Measurements from ENCODE around the gene MDP1. TPM values are rescaled to one million over a fixed set of nuclear protein-coding genes. Genes with fewer than 3 reads are reported as not detected.
"Not testable (repeated sequence)": the region's sequence is repeated elsewhere in the genome, so short reads cannot be mapped to it uniquely, and the experiment has no call there.

Gene MDP1
- total RNA-seq, 1 experiment from 2014 or later, result 23.5 TPM

DNA sequence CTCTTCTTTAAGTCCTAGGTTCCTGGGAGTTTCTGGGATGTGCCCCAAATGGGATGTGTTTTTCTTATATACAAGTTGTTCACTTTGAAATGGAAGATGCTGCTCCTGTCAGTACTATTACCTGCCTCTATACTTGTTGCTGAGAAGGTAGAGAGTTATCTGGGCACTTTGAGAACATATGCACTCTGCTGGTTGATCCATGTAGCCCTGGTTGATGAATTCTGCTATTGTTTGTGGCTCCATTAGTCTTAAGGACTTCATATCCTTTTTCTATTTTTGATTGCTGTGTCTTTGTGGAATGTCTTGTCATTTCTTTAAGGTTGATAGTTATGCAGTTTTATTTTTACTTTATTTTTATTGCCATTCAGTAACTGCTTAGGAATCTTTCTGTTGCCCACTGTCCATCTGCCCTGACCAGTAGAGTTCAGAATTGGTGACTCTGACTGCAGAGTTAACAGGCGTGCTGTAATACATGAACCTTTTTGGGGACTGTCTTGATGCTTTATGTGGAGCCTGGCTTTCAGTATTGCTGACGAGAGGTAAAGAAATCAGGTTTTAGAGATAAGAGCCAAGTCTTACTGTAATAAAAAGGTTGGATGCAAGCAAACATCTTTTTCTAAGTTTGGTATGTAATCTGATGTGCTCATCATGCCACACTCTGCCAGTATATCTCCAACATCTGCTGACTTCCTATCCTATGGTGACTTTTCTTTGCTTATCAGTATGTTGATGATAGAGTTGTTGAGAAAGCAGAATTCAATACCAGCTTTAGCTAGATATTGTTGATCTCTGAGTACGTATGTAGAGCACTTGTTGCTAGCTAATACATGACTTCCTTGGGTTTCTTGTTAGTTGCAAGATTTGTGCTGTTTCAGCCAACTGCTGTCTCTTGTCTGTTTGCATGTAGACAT, 18.5 kb upstream of the MDP1 start:
- in situ Hi-C loops (cut with HindIII; ENCODE audit: low pct_unique_long_range_greater_than_20kb, low sequenced_read_pairs), result no loop called here

GRCh38 chr14:24233538-24233866, 17.6 kb upstream of the MDP1 start:
- in situ Hi-C loops (cut with HindIII; ENCODE audit: low pct_unique_long_range_greater_than_20kb, low sequenced_read_pairs), result no loop called here
- no peak for DNase-seq (ENCODE audit: low read depth)

More for the DNA sequence above, 18.5 kb upstream of the MDP1 start:
- no peak for DNase-seq (ENCODE audit: low read depth)

GRCh38 chr14:24232645-24233537, 17.0 kb upstream of the MDP1 start, which contains the start of gene GMPR2:
Gene GMPR2 (plus strand): TSS chr14:24232929. CDS start chr14:24233254, 325 bp downstream.
- DNase-seq (ENCODE audit: low read depth), result no peak
- in situ Hi-C loops (cut with HindIII; ENCODE audit: low pct_unique_long_range_greater_than_20kb, low sequenced_read_pairs), result no loop called here

GRCh38 chr14:24232121-24232644, 16.3 kb upstream of the MDP1 start, which contains the start of gene NEDD8:
Gene NEDD8 (minus strand): TSS chr14:24232367. CDS start chr14:24232267, 100 bp downstream.
- in situ Hi-C loops (cut with HindIII; ENCODE audit: low pct_unique_long_range_greater_than_20kb, low sequenced_read_pairs), result no loop called here
- peak; percentile 87 for DNase-seq (ENCODE audit: low read depth)

GRCh38 chr14:24231263-24232120, 15.6 kb upstream of the MDP1 start:
- DNase-seq (ENCODE audit: low read depth), result no peak
- in situ Hi-C loops (cut with HindIII; ENCODE audit: low pct_unique_long_range_greater_than_20kb, low sequenced_read_pairs), result no loop called here

DNA sequence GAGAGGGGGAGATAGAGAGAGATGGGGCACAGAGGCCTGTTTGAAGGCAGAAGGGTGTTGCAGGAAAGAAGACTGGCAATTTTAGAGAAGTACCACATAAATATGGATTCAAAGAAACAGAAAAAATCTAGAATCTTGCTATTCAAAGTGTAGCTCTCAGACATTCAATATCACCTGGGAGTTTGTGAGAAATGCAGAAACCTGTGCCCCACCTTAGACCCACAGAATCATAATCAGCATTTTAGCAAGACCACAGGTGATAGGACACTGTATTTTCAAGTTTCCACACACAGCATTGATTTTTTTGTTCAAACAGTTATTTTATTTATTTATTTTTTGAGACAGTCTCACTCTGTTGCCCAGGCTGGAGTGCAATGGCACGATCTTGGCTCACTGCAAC, 13.0 kb upstream of the MDP1 start:
- in situ Hi-C loops (cut with HindIII; ENCODE audit: low pct_unique_long_range_greater_than_20kb, low sequenced_read_pairs), result no loop called here
- DNase-seq (ENCODE audit: low read depth), result no peak

- in situ Hi-C loops (cut with HindIII; ENCODE audit: low pct_unique_long_range_greater_than_20kb, low sequenced_read_pairs), result no loop called here
- no peak for DNase-seq (ENCODE audit: low read depth)
Observed at GRCh38 chr14:24226473-24226872, 10.6 kb upstream of the MDP1 start.

- no peak for DNase-seq (ENCODE audit: low read depth)
- in situ Hi-C loops (cut with HindIII; ENCODE audit: low pct_unique_long_range_greater_than_20kb, low sequenced_read_pairs), result no loop called here
Observed at GRCh38 chr14:24224618-24225071, 8.8 kb upstream of the MDP1 start.

DNA sequence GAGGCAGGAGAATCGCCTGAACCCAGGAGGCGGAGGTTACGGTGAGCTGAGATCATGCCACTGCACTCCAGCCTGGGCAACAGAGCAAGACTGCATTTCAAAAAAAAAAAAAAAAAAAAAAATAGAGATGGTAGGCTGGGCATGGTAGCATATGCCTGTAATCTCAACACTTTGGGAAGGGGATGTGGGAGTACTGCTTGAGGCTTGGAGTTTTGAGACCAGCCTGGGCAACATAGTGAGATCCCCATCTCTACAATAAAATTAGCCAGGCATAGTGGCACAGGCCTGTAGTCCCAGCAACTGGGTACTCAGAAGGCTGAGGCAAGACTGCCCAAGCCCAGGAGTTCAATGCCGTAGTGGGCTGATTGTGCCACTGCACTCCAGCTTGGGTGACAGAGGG, 7.1 kb upstream of the MDP1 start:
- DNase-seq (ENCODE audit: low read depth); in situ Hi-C loops (cut with HindIII; ENCODE audit: low pct_unique_long_range_greater_than_20kb, low sequenced_read_pairs): not testable (repeated sequence)

DNA sequence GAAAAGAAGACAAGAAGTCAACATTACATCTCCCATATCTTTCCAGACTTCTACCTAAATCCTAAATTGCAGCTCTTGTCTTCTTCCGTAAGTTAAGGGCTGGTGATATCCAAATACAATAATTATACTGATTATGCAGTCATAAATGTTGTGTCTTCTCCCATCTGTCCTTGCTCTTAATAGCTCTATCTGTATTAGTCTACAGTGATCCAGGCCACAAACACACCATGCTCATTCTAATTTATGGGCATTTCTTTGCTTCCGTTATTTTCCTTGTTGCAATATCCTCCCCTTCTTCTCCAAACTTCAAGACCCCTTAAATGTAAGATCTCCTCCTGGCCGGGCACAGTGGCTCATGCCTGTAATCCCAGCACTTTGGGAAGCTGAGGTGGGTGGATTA, 3.7 kb upstream of the MDP1 start:
- no peak for DNase-seq (ENCODE audit: low read depth)
- in situ Hi-C loops (cut with HindIII; ENCODE audit: low pct_unique_long_range_greater_than_20kb, low sequenced_read_pairs), result no loop called here

DNA sequence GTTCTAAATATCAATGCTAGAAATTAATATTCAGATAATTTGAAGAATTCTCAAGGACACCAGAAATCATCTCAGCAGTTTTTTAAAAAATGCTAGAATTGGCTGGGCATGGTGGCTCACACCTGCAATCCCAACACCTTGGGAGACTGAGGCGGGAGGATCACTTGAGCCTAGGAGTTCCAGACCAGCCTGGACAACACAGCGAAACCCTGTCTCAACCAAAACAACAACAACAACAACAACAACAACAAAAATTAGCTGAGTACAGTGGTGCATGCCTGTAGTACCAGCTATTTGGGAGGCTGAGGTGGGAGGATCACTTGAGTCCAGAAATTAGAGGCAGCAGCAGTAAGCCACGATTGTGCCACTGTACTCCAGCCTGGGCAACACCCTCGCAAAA, 3.2 kb upstream of the MDP1 start:
- in situ Hi-C loops (cut with HindIII; ENCODE audit: low pct_unique_long_range_greater_than_20kb, low sequenced_read_pairs), result no loop called here
- DNase-seq (ENCODE audit: low read depth), result no peak

GRCh38 chr14:24216876-24217275, 1.0 kb upstream of the MDP1 start:
- DNase-seq (ENCODE audit: low read depth); in situ Hi-C loops (cut with HindIII; ENCODE audit: low pct_unique_long_range_greater_than_20kb, low sequenced_read_pairs): not testable (repeated sequence)

GRCh38 chr14:24216345-24216699, 456 bp upstream of the MDP1 start:
- no peak for DNase-seq (ENCODE audit: low read depth)
- in situ Hi-C loops (cut with HindIII; ENCODE audit: low pct_unique_long_range_greater_than_20kb, low sequenced_read_pairs), result no loop called here

- DNase-seq (ENCODE audit: low read depth), result no peak
- in situ Hi-C loops (cut with HindIII; ENCODE audit: low pct_unique_long_range_greater_than_20kb, low sequenced_read_pairs), result no loop called here
Observed at GRCh38 chr14:24213866-24214662, 1.8 kb downstream of the MDP1 start.

DNA sequence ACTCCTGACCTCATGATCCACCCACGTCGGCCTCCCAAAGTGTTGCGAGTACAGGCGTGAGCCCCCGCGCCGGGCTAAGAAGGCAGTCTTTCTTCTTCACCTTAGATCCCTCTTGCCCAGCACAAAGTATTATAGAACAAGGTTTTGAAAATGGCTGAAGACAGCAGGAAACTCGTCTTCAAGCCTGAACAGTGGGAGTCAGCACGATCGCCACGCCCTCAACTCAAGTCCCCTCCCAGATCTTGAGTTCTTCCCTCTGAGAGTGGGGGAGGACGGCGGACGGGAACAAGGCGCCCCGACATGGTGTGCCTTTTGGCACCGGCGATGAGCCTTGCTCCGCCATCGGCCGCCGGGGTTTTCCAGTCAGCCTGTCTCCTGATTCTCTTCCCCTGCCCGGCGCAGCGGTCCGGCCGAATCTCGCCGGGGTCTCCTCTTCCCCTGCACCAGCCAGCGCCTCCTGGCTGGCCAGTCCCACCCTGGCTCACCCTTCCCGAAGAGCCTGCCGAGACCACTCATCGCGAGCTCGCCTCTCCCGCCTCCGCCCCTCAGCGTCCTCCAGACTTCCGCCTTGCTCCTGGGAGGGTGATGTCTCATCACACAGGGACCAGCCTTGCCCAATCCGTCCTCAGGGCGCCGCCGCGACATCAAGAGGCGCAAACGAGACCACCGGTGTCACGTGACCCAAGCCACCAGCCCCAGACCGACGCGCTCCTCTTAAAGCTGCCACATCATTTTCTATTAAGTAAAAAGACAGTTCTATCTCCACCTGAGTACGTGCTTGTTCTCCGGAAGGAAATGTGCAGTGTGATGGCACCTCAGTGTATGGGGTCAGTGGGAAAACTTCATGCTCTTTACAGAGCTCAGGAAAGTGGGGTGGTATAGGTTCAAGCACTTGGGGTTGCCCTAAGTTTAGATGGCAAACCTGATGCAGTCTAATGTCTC, 2.7 kb downstream of the MDP1 start, which contains the start of gene CHMP4A:
Gene CHMP4A (minus strand): TSS at position 565 of the 942 bp plus-strand sequence. CDS start 49 bp downstream, at position 516.
- in situ Hi-C loops (cut with HindIII; ENCODE audit: low pct_unique_long_range_greater_than_20kb, low sequenced_read_pairs), result no loop called here
- DNase-seq (ENCODE audit: low read depth), result peak; percentile 97

DNA sequence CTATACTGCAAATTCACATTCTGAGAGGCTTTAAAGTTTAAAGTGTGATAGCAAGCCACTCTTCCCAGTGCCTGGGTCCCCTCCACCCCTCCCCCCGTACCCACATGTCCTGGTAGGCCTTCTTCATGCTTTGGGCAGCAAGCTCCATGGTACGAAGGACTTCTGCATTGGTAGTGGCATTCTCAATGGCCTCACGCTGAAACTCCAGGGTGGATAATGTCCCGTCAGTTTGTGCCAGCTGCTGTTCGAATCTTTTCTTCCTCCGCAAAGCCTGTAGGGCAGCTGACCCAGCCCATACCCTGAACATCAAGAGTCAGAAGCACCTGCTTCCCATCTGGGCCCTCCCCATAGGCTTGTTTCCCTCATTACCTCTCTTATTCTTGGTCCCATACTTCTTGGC, 4.6 kb downstream of the MDP1 start:
- DNase-seq (ENCODE audit: low read depth), result no peak
- in situ Hi-C loops (cut with HindIII; ENCODE audit: low pct_unique_long_range_greater_than_20kb, low sequenced_read_pairs), result no loop called here

All from Caki2 (cell line).